ENCODE results near the gene SRRM4.

GRCh38 chr12:119079530-119079929 is 98.2 kb downstream of the SRRM4 start:
- TF ChIP-seq CTCF (IDR thresholded peaks at IDR 0.05) (no peak), POLR2A (IDR thresholded peaks at IDR 0.05) (no peak)
